ENCODE measurements around the gene MTHFD2. TPM values are rescaled to one million over a fixed set of nuclear protein-coding genes. Genes with fewer than 3 reads are reported as not detected.

Gene MTHFD2
- total and polyA plus RNA-seq, 2 of the 8 experiments (the other 6 are each of a cell fraction or from before 2014, with no cell fraction given): 99.5 to 291 TPM

- no peak for TF ChIP-seq GTF2F1 (IDR thresholded peaks at IDR 0.05; ENCODE audit: borderline replicate concordance, low read depth, low read length)
- TF ChIP-seq SIRT6 (IDR thresholded peaks at IDR 0.05; ENCODE audit: low read length): no peak
- no peak for TF ChIP-seq CHD7 (IDR thresholded peaks at IDR 0.05; ENCODE audit: insufficient replicate concordance, low read length)
- TF ChIP-seq POLR2AphosphoS5 (IDR thresholded peaks at IDR 0.05; ENCODE audit: low read depth, low read length): no peak
- TF ChIP-seq SP4 (IDR thresholded peaks at IDR 0.05; ENCODE audit: low read length): no peak
- TF ChIP-seq CHD1 (IDR thresholded peaks at IDR 0.05; ENCODE audit: low read depth, low read length): no peak
- TF ChIP-seq RAD21 (IDR thresholded peaks at IDR 0.05 in 1 of 2, conservative IDR thresholded peaks at IDR 0.05 in 1 of 2; ENCODE audit: low read depth in 2 of 2, low read length in 2 of 2): no peak
- no peak for TF ChIP-seq CTCF (IDR thresholded peaks at IDR 0.05; ENCODE audit: control extremely low read depth in 1 of 3, insufficient read depth in 1 of 3, low read depth in 1 of 3, low read length in 3 of 3)
These were observed 44.1 kb downstream of the MTHFD2 start (continued) for GRCh38 chr2:74242354-74243071.
